Measurements from ENCODE around the gene OGFR. TPM values are rescaled to one million over a fixed set of nuclear protein-coding genes. Genes with fewer than 3 reads are reported as not detected.
A peak's percentile ranks its signal among the peaks of the same experiment; 100 is the strongest.

OGFR gene
- total RNA-seq, 1 donor from 2014 or later = 57.6 TPM

DNA sequence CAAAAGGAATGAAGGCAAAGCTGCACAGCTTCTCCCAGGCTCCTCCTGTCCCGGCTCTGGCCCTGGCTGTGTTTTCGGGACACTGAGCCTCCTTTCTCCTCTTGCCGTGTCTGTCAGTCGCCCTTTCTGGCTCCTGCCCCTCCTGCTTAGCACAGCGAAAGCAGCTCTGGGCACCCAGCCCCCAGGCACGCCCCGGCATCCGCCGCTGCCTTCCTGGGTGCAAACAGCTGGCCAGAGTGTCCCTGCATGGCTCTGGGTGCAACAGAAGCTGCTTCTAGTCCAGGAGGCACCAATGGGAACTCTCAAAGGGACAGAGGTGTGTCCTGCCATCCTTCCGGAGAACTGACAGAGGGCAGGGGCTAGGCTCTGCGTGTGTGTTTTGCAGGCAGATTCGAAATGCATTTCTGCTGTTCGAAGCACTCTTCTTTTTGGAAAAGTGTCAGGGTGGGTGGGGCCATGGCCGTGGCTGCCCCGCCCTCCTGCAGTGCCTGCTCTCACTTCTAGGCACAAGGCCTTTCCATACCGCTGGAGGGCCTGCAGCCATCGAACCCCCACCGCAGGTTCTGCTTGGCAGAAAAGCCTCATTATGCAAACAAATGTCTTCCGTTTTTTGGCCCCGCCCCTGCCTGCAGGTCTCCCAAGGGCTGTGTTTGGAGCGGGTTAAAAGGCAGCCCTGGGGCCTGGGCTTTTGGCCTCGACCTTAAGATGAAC is 27.7 kb downstream of the OGFR start:
- DNase-seq (ENCODE audit: low read depth) = no peak
- H3K4me3 ChIP-seq (ENCODE audit: low read depth, low read length) = no peak overlapping the region
- TF ChIP-seq, protein P1, sequence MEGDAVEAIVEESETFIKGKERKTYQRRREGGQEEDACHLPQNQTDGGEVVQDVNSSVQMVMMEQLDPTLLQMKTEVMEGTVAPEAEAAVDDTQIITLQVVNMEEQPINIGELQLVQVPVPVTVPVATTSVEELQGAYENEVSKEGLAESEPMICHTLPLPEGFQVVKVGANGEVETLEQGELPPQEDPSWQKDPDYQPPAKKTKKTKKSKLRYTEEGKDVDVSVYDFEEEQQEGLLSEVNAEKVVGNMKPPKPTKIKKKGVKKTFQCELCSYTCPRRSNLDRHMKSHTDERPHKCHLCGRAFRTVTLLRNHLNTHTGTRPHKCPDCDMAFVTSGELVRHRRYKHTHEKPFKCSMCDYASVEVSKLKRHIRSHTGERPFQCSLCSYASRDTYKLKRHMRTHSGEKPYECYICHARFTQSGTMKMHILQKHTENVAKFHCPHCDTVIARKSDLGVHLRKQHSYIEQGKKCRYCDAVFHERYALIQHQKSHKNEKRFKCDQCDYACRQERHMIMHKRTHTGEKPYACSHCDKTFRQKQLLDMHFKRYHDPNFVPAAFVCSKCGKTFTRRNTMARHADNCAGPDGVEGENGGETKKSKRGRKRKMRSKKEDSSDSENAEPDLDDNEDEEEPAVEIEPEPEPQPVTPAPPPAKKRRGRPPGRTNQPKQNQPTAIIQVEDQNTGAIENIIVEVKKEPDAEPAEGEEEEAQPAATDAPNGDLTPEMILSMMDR (conservative IDR thresholded peaks at IDR 0.05; ENCODE audit: low read depth, low read length) = no peak

DNA sequence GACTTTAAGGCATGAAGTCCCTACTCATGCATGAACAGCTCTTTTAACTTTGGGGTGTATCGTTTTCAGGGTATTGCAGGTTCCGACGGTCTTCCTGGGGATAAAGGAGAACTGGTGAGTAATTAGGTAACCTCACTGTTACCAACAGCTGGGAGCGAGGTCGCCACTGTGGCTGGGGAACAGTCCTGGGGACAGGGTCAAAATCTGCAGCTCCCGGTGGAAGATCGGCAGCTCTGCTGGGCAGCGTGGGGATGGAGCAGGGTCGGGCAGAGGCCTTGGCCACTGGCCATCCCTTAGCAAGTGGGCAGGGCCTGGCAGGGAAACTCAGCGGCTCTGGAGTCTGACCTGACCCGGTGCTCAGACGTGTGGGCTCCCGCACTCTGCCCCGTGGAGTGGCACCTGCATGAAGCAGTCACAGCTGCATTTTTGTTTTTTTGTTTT is 28.3 kb downstream of the OGFR start:
- H3K4me3 ChIP-seq (ENCODE audit: low read depth, low read length) = no peak overlapping the region
- no peak for DNase-seq (ENCODE audit: low read depth)
- TF ChIP-seq, protein P1 (conservative IDR thresholded peaks at IDR 0.05; ENCODE audit: low read depth, low read length) = no peak

DNA sequence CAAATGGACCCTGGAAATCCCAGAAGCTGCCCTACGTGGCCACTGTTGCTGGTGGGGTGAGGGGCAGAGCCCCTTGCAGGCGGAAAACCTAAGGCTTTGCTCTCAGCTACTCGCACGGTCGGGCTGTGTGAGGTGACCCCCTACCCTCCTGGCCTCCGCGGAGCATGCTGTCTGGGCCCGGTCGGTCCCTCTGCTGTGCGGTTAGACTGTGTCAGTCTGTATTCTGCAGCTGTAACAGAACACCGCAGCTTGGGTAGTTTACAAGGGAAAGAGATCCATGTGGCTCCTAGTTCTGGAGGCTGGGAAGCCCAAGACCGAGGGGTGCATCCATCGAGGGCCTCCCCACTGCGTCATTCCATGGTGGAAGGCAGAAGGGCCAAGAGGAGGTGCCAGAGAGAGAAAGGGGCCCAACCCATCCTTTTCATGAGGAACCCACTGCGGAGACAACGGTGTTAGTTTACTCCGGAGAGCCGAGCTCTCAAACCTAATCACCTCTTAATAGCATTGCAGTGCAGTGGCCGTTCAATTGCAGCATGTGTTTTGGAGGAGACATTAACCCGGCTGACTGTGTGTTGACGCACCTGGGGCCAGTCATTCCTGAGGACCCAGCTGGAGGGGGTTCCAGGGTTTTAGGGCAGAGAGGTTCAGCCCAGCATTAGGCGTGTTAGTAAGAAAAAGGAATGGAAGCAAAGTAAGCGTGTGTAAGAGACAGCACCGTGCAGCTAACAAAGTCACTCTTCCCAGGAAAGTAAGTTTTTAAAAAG is 30.5 kb downstream of the OGFR start:
- no peak for DNase-seq (ENCODE audit: low read depth)
- H3K4me3 ChIP-seq (ENCODE audit: low read depth, low read length) = no peak overlapping the region
- TF ChIP-seq, protein P1 (conservative IDR thresholded peaks at IDR 0.05; ENCODE audit: low read depth, low read length) = no peak

DNA sequence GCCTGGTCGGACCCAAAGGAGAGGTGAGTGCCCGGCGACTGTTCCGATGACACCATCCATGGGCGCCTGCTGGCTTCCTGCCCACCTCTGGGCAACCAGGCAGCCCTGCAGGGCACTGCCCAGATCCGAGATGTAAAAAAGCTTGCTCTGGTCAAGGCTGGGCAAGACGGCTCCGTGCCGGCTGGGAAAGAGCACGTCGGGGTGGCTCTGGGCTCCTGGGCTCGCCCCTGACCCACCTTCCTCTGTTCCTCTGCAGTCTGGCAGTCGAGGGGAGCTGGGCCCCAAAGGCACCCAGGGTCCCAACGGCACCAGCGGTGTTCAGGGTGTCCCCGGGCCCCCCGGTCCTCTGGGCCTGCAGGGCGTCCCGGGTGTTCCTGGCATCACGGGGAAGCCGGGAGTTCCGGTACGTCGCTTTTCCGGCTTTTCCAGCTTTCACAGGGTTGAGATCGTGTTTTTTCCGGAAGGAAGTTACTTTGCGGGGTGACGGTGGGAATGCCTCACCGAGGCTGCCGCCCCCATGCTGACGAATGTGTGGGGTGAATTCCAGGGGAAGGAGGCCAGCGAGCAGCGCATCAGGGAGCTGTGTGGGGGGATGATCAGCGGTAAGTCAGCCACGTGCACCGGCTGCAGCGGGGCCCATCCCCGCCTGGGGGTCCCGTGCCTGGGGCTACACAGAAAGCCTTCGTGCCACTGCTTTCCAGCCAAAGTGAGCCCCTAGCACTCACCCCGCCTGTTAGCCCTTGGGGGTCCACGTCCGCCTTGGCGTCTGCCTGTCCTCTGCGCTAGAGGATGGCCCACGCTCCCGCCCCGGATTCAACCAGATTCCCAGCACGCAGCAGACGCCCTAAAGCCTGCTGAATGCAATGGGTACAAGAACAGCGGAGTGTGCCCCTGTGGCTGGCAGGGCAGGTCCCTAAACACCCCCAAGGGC is 31.6 kb downstream of the OGFR start:
- TF ChIP-seq, protein P1 (conservative IDR thresholded peaks at IDR 0.05; ENCODE audit: low read depth, low read length) = no peak
- no peak for DNase-seq (ENCODE audit: low read depth)
- peak overlapping the region; percentile 11 for H3K4me3 ChIP-seq (ENCODE audit: low read depth, low read length)

DNA sequence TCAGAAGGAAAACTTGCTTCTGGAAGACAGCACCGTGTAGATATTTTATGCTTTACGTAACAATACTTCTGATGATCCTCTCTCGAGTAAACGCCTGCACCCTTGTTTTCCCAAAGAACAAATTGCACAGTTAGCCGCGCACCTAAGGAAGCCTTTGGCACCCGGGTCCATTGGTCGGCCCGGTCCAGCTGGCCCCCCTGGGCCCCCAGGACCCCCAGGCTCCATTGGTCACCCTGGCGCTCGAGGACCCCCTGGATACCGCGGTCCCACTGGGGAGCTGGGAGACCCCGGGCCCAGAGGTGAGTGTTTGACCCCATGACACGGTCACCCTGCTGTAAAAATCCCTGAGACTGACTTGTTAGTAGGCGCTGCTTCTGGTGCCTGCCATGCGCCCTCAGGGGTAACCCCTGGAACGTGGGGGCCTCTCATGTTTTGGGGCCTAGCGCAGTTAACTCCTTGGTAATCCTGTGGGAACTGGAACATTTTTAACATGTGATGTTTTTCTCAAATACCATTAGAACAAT is 32.4 kb downstream of the OGFR start:
- H3K4me3 ChIP-seq (ENCODE audit: low read depth, low read length) = no peak overlapping the region

DNA sequence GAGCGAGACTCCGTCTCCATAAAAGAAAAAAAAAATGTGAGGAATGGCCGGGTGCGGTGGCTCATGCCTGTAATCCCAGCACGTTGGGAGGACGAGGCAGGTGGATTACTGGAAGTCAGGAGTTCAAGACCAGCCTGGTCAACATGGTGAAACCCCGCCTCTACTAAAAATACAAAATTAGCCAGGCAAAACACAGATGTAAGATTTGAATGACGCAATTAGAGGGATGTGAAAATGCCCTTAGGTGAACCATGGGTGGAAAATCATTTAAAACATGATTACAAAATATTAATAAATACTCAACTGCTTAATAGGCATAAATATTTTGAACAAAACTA is 33.1 kb downstream of the OGFR start:
- no peak for DNase-seq (ENCODE audit: low read depth)
- no peak overlapping the region for H3K4me3 ChIP-seq (ENCODE audit: low read depth, low read length)
- TF ChIP-seq, protein P1 (conservative IDR thresholded peaks at IDR 0.05; ENCODE audit: low read depth, low read length) = no peak

More for the DNA sequence above, 32.4 kb downstream of the OGFR start:
- DNase-seq (ENCODE audit: low read depth) = no peak
- TF ChIP-seq, protein P1 (conservative IDR thresholded peaks at IDR 0.05; ENCODE audit: low read depth, low read length) = no peak
